Muscle of leg (tissue), 11 donors: Measurements from ENCODE around the gene FIG4. TPM values are rescaled to one million over a fixed set of nuclear protein-coding genes. Genes with fewer than 3 reads are reported as not detected.
"Not testable (repeated sequence)": the region's sequence is repeated elsewhere in the genome, so short reads cannot be mapped to it uniquely, and the experiment has no call there.

ENCODE experiments used
- DNase-seq: peaks from one replicate; pipeline ENCODE4 v3.0.0; 2013
- H3K27ac ChIP-seq: one replicate; pipeline ENCODE4 v1.5.1; 2013; ENCODE audit warnings: mild to moderate bottlenecking, low read length, control low read depth
- H3K27me3 ChIP-seq: one replicate; pipeline ENCODE4 v1.6.1; 2013; ENCODE audit warnings: low read length; ENCODE audit not compliant: control insufficient read depth, insufficient read depth
- H3K36me3 ChIP-seq: one replicate; pipeline ENCODE4 v1.6.1; 2013; ENCODE audit warnings: low read length; ENCODE audit not compliant: control insufficient read depth, insufficient read depth
- H3K4me1 ChIP-seq: one replicate; pipeline ENCODE4 v1.6.1; 2013; ENCODE audit warnings: low read length; ENCODE audit not compliant: control insufficient read depth, insufficient read depth
- H3K4me3 ChIP-seq: one replicate; pipeline ENCODE4 v1.5.1; 2013; ENCODE audit warnings: low read length, control low read depth
- H3K9me3 ChIP-seq: replicated peaks from 2 replicates; pipeline ENCODE4 v1.6.1; 2013; ENCODE audit warnings: low read depth, low read length; ENCODE audit not compliant: control insufficient read depth
- WGBS: methylation state at CpG from one replicate; pipeline ENCODE4 v1.1.5; 2013; ENCODE audit warnings: missing lambda C conversion rate; ENCODE audit not compliant: insufficient coverage; 5-methylcytosine and 5-hydroxymethylcytosine counted together
- polyA plus RNA-seq, 8 donors: library from polyadenylated mRNA; unstranded; fragments of 120-200 nt; gene quantifications; one replicate each; pipeline versions ENCODE4 v1.2.1 to v1.2.3, GENCODE V29; 2013; ENCODE audit warnings: inconsistent platforms in 1 of 8, low replicate concordance in 1 of 8; ENCODE audit not compliant: insufficient read length in 8 of 8, insufficient read depth in 1 of 8
- total RNA-seq: library from RNA; stranded (reverse); fragments of 120-200 nt; gene quantifications from one replicate; pipeline ENCODE4 v1.2.4, GENCODE V29; 2013

The FIG4 gene
- total and polyA plus RNA-seq, 9 donors, result 7.1 to 12.1 (median 10.1) TPM

DNA sequence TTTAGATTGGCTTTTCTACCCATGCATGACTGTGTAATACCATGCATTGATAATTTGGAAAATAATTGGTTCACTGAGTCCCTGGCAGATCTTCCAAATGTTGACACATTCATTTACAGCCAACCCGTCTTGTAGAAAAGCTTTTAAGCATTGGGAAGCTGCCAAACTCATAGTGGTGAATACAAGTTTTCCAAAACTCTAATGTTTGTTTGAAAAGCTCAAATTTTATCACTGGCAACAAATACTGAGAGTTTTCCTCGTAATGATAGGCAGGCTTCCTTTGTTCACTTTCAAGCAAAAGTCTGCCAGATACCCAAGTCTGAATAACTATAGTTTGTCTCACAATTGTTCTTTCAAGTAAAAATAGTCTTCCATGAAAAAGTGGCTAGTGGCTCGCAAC is 143.0 kb downstream of the FIG4 start:
- Histone ChIP-seq H3K4me1 (no peaks in the 10 kb centered on the region), H3K27ac (no peak overlapping the region), H3K27me3 (no peaks in the 10 kb centered on the region), H3K4me3 (no peak overlapping the region), H3K9me3 (no peaks in the 10 kb centered on the region), H3K36me3 (no peaks in the 10 kb centered on the region)
- no CpG with 5 or more reads among the region's 3 CpGs for WGBS
- DNase-seq, result peak; percentile 41

DNA sequence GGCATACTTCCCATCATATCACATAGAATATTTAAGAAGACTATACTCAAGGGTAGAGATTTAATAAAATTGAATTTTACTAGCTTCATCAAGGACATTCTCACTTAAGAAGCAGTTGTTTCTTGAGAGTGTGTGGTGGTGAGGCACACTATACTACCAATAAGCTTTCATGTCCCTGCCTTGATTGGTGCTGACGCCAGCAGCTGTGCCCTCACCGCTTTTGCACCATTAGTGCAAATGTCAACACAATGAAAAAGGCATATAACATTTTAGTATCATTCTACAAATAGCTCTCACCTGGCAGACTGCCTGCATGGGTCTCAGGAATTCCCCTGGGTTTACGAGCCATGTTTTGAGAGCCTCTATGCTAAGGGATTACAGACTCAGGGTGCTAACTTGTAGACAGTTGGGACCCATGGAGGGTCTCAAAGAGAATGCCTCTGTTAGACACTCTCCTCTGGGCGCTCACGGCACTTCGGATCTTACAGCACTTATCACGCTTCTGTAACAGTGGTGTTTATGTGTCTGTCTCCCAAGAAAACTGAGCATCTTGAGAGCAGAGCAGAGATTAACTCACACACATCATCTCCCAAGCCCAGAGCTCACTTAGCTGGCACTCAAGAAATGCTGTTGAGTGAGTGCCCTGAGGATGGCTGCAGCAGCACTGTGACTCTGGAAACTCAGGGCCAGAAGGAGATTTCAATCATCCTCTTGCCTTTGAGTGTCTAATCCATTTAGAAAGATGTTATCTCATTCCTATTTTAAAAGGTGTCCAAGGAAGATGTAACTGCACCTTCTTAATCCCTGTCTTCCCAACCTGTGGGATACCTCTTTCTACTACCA is 143.7 kb downstream of the FIG4 start:
- WGBS, result 95% methylated on average over 3 of the region's 7 CpGs
- Histone ChIP-seq H3K9me3 (no peaks in the 10 kb centered on the region), H3K4me1 (no peaks in the 10 kb centered on the region), H3K36me3 (no peaks in the 10 kb centered on the region), H3K27me3 (no peaks in the 10 kb centered on the region), H3K4me3 (no peak overlapping the region), H3K27ac (no peak overlapping the region)
- DNase-seq, result no peak

DNA sequence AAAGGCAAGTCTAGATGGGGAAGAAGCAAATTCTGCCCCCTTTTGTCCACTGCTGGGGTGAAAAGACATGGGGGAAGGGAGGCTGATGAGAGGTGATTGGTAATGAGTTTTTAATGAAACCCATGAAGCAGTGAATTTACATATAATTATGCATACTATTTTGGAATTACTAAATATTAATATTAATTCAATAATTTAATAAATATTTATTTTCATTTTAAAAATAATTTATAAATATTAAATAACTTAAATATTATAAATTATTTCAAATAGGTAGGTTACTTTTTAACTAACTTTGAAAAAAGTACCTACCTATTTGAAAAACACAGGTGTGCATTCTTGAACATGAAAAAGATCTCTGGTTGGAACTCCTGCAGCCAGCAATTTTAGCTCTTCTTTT is 148.9 kb downstream of the FIG4 start:
- DNase-seq, result no peak
- Histone ChIP-seq H3K27ac (no peak overlapping the region), H3K4me3 (no peak overlapping the region), H3K36me3 (no peaks in the 10 kb centered on the region), H3K27me3 (no peaks in the 10 kb centered on the region), H3K4me1 (no peaks in the 10 kb centered on the region), H3K9me3 (no peaks in the 10 kb centered on the region)

GRCh38 chr6:109840796-109841195 is 149.7 kb downstream of the FIG4 start:
- Histone ChIP-seq H3K4me3 (no peak overlapping the region), H3K27me3 (no peaks in the 10 kb centered on the region), H3K36me3 (no peaks in the 10 kb centered on the region), H3K9me3 (no peaks in the 10 kb centered on the region), H3K27ac (no peak overlapping the region), H3K4me1 (no peaks in the 10 kb centered on the region)
- DNase-seq, result no peak
- 90% methylated on average over 5 of the region's 5 CpGs for WGBS

DNA sequence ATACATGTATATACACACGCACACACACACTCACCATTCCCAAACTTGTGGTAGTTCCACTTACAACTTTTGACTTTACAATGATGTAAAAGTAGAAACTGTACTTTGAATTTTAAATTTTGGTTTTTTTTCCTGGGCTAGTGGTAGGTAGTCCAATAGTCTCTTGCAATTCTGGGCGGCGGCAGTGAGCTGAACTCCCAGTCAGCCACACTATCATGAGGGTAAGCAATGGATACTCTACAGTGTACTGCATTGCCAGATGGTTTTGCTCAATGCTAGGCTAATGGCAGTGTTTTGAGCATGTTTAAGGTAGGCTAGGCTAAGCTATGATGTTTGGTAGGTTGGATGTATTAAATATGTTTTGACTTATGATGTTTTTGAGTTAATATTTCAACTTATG is 150.8 kb downstream of the FIG4 start:
- no peak overlapping the region for H3K4me3 ChIP-seq
- WGBS, result 100% methylated on average over 2 of the region's 3 CpGs
- H3K4me1 ChIP-seq, result no peaks in the 10 kb centered on the region
- H3K36me3 ChIP-seq, result no peaks in the 10 kb centered on the region
- H3K27ac ChIP-seq, result no peak overlapping the region
- no peaks in the 10 kb centered on the region for H3K9me3 ChIP-seq
- no peaks in the 10 kb centered on the region for H3K27me3 ChIP-seq
- DNase-seq, result no peak

- no peak overlapping the region for H3K27ac ChIP-seq
- 85% methylated on average over 3 of the region's 4 CpGs for WGBS
- H3K36me3 ChIP-seq, result no peaks in the 10 kb centered on the region
- no peak overlapping the region for H3K4me3 ChIP-seq
- H3K27me3 ChIP-seq, result no peaks in the 10 kb centered on the region
- no peaks in the 10 kb centered on the region for H3K4me1 ChIP-seq
- no peaks in the 10 kb centered on the region for H3K9me3 ChIP-seq
- DNase-seq, result no peak
These were observed 161.6 kb downstream of the FIG4 start for GRCh38 chr6:109852713-109853112.

DNA sequence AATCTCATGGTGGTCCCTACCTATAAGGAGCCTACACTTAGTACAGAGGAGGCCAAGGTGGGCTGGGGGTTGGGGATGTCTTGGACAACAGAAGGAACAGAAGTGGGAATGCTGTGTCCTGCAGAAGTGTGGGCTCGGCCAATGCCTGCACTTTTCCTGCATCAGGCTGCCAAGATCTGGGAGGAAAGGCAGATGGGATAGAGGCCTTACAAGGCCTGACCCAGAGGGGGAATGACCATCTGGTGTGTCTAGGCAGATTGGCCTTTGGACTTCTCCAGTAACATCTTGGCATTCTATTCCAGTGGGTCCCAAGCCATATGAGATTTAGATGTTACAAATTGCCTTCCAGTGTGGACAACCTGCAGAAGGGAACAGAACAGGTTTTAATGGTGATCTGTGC is 162.3 kb downstream of the FIG4 start:
- H3K27me3 ChIP-seq, result no peaks in the 10 kb centered on the region
- no peak overlapping the region for H3K27ac ChIP-seq
- H3K9me3 ChIP-seq, result no peaks in the 10 kb centered on the region
- no peaks in the 10 kb centered on the region for H3K36me3 ChIP-seq
- no CpG with 5 or more reads among the region's 1 CpG for WGBS
- H3K4me3 ChIP-seq, result no peak overlapping the region
- no peaks in the 10 kb centered on the region for H3K4me1 ChIP-seq
- no peak for DNase-seq

DNA sequence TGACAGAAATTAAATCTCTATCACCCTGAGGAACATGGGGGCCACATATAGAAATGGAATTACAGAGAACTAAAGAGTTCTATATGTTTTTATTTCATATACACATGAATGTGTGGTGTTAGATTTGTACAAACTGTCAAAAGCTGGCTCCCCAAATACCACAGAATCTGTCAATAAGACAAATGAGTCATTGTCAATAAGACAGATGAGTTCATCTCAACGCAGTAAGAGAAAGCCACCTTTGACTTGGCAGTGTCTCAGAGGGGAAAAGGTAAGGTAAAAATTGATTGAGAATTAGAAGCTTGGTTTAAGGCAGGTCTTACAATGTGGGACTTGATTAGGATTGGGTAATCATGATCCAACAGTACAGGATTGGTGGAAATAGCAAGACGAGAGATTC is 162.9 kb downstream of the FIG4 start:
- Histone ChIP-seq H3K36me3 (no peaks in the 10 kb centered on the region), H3K4me3 (no peak overlapping the region), H3K9me3 (no peaks in the 10 kb centered on the region), H3K4me1 (no peaks in the 10 kb centered on the region), H3K27ac (no peak overlapping the region), H3K27me3 (no peaks in the 10 kb centered on the region)
- DNase-seq, result no peak
- WGBS, result 100% methylated on average over 1 of the region's 2 CpGs

DNA sequence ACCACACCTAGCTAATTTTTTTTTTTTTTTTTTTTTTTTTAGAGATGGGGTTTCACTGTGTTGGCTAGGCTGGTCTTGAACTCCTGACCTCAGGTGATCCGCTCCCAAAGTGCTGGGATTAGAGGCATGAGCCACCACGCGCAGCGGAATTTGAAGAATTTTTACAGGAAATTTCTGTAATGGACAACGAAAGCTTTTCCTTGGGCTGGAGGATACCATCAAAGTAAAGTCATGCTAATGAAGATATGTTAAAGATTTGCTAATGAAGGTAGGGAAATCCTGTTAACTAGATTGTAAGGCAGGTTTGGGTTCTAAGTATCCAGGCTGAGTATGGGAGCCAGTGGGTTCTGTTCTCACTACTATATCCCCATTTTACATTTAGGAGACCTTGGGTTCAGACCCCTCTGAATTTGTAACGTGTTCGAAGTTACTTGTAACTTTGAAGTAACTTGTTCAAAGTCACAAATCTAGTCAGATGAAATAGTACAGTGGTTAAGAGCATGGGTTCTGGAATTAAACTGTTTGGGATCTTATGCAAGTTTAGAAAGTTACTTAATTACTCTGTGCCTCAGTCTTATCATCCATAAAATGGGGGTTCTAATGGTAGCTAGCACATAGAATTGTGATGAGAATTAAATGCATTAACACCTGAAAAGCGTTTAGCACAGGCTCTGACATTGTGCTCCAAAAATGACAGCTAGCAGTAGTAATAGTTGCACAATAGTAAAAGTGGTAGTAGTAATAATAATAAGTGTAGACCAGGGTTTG is 163.6 kb downstream of the FIG4 start:
- WGBS, result 74% methylated on average over 5 of the region's 8 CpGs
- Histone ChIP-seq H3K4me3 (no peak overlapping the region), H3K27ac (no peak overlapping the region), H3K4me1 (no peaks in the 10 kb centered on the region), H3K36me3 (no peaks in the 10 kb centered on the region), H3K9me3 (no peaks in the 10 kb centered on the region), H3K27me3 (no peaks in the 10 kb centered on the region)
- DNase-seq, result no peak

DNA sequence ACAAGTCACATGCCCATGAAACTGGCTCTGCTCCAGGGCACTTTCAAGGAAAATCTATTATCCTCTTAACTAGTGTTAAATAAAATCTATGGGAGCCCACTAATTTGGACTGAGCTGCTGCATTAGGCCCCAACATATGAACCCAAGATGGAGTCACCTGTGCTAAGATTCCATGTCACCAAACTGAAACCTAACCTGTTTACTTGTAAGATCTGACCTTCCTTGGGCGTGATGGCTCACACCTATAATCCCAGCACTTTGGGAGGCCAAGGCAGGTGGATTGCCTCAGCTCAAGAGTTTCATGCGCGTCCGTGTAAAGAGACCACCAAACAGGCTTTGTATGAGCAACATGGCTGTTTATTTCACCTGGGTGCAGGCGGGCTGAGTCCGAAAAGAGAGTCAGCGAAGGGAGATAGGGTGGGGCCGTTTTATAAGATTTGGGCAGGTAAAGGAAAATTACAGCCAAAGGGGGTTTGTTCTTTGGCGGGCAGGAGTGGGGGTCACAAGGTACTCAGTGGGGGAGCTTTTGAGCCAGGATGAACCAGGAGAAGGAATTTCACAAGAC is 164.5 kb downstream of the FIG4 start:
- WGBS, result 100% methylated on average over 7 of the region's 9 CpGs

More for the DNA sequence above, 164.5 kb downstream of the FIG4 start:
- DNase-seq, H3K27ac ChIP-seq, H3K9me3 ChIP-seq, H3K4me3 ChIP-seq, H3K4me1 ChIP-seq, H3K27me3 ChIP-seq, H3K36me3 ChIP-seq: not testable (repeated sequence)
